Sigmoid colon (tissue), 4 donors: ENCODE results near the gene UBTD1.

Source experiments
- EP300 ChIP-seq, 4 donors: sonication (generic); formaldehyde crosslinking; IDR thresholded peaks; one replicate each; pipeline ENCODE4 v1.6.1; 2017; ENCODE audit warnings: antibody characterized with exemption in 4 of 4
- POLR2A ChIP-seq, 2 donors: fragments of 450-650 bp; IDR thresholded peaks; one replicate each; pipeline ENCODE4 v1.6.1; 2016; ENCODE audit warnings: antibody characterized with exemption in 2 of 2, mild to moderate bottlenecking in 2 of 2, moderate library complexity in 2 of 2
- TF ChIP-seq, protein P1 (sequence below), 4 experiments: fragments of 450-650 bp in 3 of 4; fragments of 200-600 bp in 1 of 4; IDR thresholded peaks; one replicate each; pipeline ENCODE4 v1.5.1; 2016 to 2019; ENCODE audit warnings: antibody characterized with exemption in 4 of 4, mild to moderate bottlenecking in 3 of 4, moderate library complexity in 2 of 4

DNA sequence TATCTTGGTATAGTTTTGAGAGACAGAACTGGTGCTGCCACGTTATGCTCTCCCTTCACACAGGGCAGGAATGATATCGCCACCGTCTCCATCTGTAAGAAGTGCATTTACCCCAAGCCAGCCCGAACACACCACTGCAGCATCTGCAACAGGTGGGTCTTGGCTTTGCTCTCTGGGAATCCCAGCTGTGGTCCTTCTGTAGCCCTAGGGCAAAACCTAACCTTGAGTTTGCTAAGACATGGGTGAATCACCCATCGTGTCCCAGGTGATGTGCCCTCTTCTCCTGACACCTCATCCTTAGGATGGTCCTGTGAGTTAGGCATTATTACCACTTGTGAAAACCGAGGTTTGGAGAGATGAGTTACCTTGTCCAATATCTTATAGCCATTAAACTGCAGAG is 46.4 kb upstream of the UBTD1 start:
- TF ChIP-seq POLR2A (IDR thresholded peaks at IDR 0.05) (no peak), EP300 (IDR thresholded peaks at IDR 0.05) (no peak)
- TF ChIP-seq, protein P1, sequence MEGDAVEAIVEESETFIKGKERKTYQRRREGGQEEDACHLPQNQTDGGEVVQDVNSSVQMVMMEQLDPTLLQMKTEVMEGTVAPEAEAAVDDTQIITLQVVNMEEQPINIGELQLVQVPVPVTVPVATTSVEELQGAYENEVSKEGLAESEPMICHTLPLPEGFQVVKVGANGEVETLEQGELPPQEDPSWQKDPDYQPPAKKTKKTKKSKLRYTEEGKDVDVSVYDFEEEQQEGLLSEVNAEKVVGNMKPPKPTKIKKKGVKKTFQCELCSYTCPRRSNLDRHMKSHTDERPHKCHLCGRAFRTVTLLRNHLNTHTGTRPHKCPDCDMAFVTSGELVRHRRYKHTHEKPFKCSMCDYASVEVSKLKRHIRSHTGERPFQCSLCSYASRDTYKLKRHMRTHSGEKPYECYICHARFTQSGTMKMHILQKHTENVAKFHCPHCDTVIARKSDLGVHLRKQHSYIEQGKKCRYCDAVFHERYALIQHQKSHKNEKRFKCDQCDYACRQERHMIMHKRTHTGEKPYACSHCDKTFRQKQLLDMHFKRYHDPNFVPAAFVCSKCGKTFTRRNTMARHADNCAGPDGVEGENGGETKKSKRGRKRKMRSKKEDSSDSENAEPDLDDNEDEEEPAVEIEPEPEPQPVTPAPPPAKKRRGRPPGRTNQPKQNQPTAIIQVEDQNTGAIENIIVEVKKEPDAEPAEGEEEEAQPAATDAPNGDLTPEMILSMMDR (IDR thresholded peaks at IDR 0.05), result no peak
